Inflammatory macrophage treated with lipopolysaccharide for 4 hours (primary cell): Measurements from ENCODE around the gene NOBOX.
"Not testable (repeated sequence)": the region's sequence is repeated elsewhere in the genome, so short reads cannot be mapped to it uniquely, and the experiment has no call there.

Source experiments
- DNase-seq: peaks from one replicate; pipeline ENCODE4 v3.0.0-alpha.2; 2020

Gene NOBOX

GRCh38 chr7:144391014-144391413, 12.5 kb downstream of the NOBOX start:
- DNase-seq: no peak

GRCh38 chr7:144390481-144390880, 13.0 kb downstream of the NOBOX start:
- no peak for DNase-seq

GRCh38 chr7:144388950-144389349, 14.5 kb downstream of the NOBOX start:
- no peak for DNase-seq

GRCh38 chr7:144386741-144387140, 16.8 kb downstream of the NOBOX start:
- no peak for DNase-seq

GRCh38 chr7:144384555-144385245, 18.8 kb downstream of the NOBOX start:
- DNase-seq: no peak

GRCh38 chr7:144384071-144384470, 19.4 kb downstream of the NOBOX start:
- DNase-seq: no peak

- no peak for DNase-seq
Observed at GRCh38 chr7:144379776-144380384, 23.6 kb downstream of the NOBOX start.

GRCh38 chr7:144378651-144379050, 24.8 kb downstream of the NOBOX start:
- no peak for DNase-seq

- not testable (repeated sequence) for DNase-seq
Observed at GRCh38 chr7:144369221-144369620, 34.3 kb downstream of the NOBOX start.

- DNase-seq: not testable (repeated sequence)
Observed at GRCh38 chr7:144367250-144367649, 36.2 kb downstream of the NOBOX start.

- not testable (repeated sequence) for DNase-seq
Observed at GRCh38 chr7:144365523-144365922, 38.0 kb downstream of the NOBOX start.

GRCh38 chr7:144362061-144362460, 41.4 kb downstream of the NOBOX start:
- not testable (repeated sequence) for DNase-seq

GRCh38 chr7:144356860-144357259, 46.6 kb downstream of the NOBOX start:
- DNase-seq: not testable (repeated sequence)

GRCh38 chr7:144356185-144356584, 47.3 kb downstream of the NOBOX start:
- not testable (repeated sequence) for DNase-seq

GRCh38 chr7:144355176-144355822, 48.2 kb downstream of the NOBOX start, which contains the start of gene ARHGEF5:
Gene ARHGEF5 (plus strand): TSS chr7:144355402. CDS start chr7:144362670, 7,268 bp downstream.
- DNase-seq: not testable (repeated sequence)

GRCh38 chr7:144351667-144352066, 51.8 kb downstream of the NOBOX start:
- DNase-seq: peak; percentile 0

GRCh38 chr7:144348625-144349024, 54.9 kb downstream of the NOBOX start:
- DNase-seq: not testable (repeated sequence)
